OCI-LY1 (cell line): Measurements from ENCODE around the gene RNF44.

Experiments
- CTCF ChIP-seq: fragments of 200-600 bp; sonication (generic), shearing (Covaris generic); IDR thresholded peaks from 2 replicates; pipeline ENCODE4 v1.5.1; 2017; ENCODE audit warnings: mild to moderate bottlenecking, antibody characterized with exemption, low read length, moderate library complexity, mixed read lengths
- EZH2 ChIP-seq: fragments of 200-600 bp; sonication (generic), shearing (Covaris generic); IDR thresholded peaks from 2 replicates; pipeline ENCODE4 v1.8.0; 2017; ENCODE audit warnings: borderline replicate concordance, mixed run types, mild to moderate bottlenecking, antibody characterized with exemption, low read length, moderate library complexity, mixed read lengths

GRCh38 chr5:176570044-176570443 lies 32.8 kb upstream of the RNF44 start:
- TF ChIP-seq CTCF (no peak), EZH2 (no peak)
